Esophagus (tissue), 2 donors: ENCODE measurements around the gene LAMA3. TPM values are rescaled to one million over a fixed set of nuclear protein-coding genes. Genes with fewer than 3 reads are reported as not detected.
"Not testable (repeated sequence)": the region's sequence is repeated elsewhere in the genome, so short reads cannot be mapped to it uniquely, and the experiment has no call there.

Source experiments
- H3K27ac ChIP-seq, 2 donors: one replicate each; pipeline ENCODE4 v1.5.1; 2013; ENCODE audit warnings: low read depth in 2 of 2, mild to moderate bottlenecking in 2 of 2, inconsistent platforms in 1 of 2, low read length in 1 of 2, moderate library complexity in 1 of 2
- H3K27me3 ChIP-seq, 2 donors: one replicate each; pipeline ENCODE4 v1.6.1; 2013; ENCODE audit warnings: low read length in 2 of 2, control low read depth in 1 of 2, mild to moderate bottlenecking in 1 of 2; ENCODE audit not compliant: insufficient read depth in 2 of 2, control insufficient read depth in 1 of 2
- H3K36me3 ChIP-seq, 2 donors: one replicate each; pipeline ENCODE4 v1.6.1; 2013; ENCODE audit warnings: low read length in 1 of 2; ENCODE audit not compliant: control insufficient read depth in 2 of 2, insufficient read depth in 2 of 2
- H3K4me1 ChIP-seq, 2 donors: one replicate each; pipeline ENCODE4 v1.6.1; 2013; ENCODE audit warnings: low read length in 1 of 2; ENCODE audit not compliant: control insufficient read depth in 2 of 2, insufficient read depth in 2 of 2
- H3K4me3 ChIP-seq, 2 donors: one replicate each; pipeline ENCODE4 v1.5.1; 2013; ENCODE audit warnings: low read length in 2 of 2, mild to moderate bottlenecking in 2 of 2, low read depth in 1 of 2, moderate library complexity in 1 of 2
- H3K9me3 ChIP-seq, 2 donors: one replicate each; pipeline ENCODE4 v1.6.1; 2013; ENCODE audit warnings: mild to moderate bottlenecking in 2 of 2, low read depth in 1 of 2, low read length in 1 of 2, moderate library complexity in 1 of 2; ENCODE audit not compliant: control insufficient read depth in 2 of 2, insufficient read depth in 1 of 2
- WGBS, 2 donors: extraction: QIAGEN DNeasy Blood & Tissue Kit; methylation state at CpG; one replicate each; pipeline ENCODE4 v1.1.7; 2013; 5-methylcytosine and 5-hydroxymethylcytosine counted together
- polyA plus RNA-seq, 2 donors: library from polyadenylated mRNA; stranded (reverse); fragments of 200-250 nt; gene quantifications; one replicate each; pipeline ENCODE4 v1.2.3, GENCODE V29; 2013
- donor health status: healthy with polysubstance abuse.
- donor health status: Bipolar disorder and iron deficiency.

LAMA3 gene
- polyA plus RNA-seq, 2 donors = 8.0 to 11.5 TPM

DNA sequence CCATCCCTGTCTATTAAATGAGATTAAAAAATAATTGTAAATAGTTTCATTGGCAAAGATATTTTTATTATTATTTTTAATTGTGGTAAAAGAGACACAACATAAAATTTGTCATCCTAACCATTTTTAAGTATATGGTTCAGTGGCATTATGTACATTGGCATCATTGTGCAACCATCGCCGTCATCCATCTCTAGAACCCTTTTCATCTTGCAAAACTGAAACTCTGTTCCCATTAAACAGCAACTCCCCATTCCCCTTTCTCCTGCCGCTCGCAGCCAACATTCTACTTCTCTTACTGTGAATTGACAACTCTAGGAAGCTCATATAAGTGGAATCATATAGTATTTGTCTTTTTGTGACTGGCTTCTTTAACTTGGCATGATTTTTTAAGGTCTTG lies 25.3 kb downstream of the LAMA3 start:
- Histone ChIP-seq H3K27me3 (no peaks in the 10 kb centered on the region), H3K4me3 (no peak overlapping the region), H3K4me1 (no peaks in the 10 kb centered on the region), H3K36me3 (no peaks in the 10 kb centered on the region), H3K9me3 (no peaks in the 10 kb centered on the region), H3K27ac (no peak overlapping the region)
- 91 to 93% methylated on average over 4 of the region's 4 CpGs for WGBS, 2 donors

DNA sequence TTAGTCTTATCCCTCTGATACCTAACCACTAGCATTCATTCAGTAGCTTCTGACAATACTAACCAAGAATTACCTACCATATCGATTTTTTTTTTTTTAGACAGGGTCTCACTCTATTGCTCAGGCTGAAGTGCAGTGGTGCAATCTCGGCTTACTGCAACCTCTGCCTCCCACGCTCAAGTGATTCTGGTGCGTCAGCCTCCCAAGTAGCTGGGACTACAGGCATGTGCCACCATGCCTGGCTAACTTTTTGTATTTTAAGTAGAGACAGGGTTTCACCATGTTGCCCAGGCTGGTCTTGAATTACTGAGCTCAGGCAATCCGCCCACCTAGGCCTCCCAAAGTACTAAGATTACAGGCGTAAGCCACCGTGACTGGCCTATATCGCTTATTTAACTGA lies 26.8 kb downstream of the LAMA3 start:
- H3K4me3 ChIP-seq, H3K27me3 ChIP-seq, H3K36me3 ChIP-seq, H3K4me1 ChIP-seq, H3K9me3 ChIP-seq: not testable (repeated sequence)
- 56 to 65% methylated on average over 8 of the region's 8 CpGs for WGBS, 2 donors
- H3K27ac ChIP-seq = peak overlapping the region in 1 of 2 donors; percentile 22

DNA sequence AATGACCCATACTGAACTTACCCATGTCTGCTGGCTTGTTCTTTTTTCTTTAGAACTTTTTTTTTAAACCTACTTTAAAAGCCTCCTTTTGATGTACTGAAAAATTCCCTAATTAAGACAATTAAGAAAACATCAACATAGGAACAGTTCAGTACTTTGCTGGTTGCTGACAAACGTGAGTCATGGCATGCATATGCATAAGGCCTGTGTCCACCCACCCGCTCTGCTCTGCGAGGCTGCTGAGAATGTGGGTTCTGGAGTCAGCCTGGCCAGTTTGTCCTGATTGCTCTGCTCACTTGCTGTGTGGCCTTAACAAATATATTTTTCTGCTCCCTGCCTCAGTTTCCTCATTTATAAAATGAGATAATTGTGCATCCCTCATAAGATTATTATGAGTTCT lies 27.3 kb downstream of the LAMA3 start:
- Histone ChIP-seq H3K36me3 (no peaks in the 10 kb centered on the region), H3K27me3 (no peaks in the 10 kb centered on the region), H3K9me3 (no peaks in the 10 kb centered on the region), H3K4me3 (no peak overlapping the region), H3K27ac (peak overlapping the region in 1 of 2 donors; percentile 22), H3K4me1 (no peaks in the 10 kb centered on the region)
- 37 to 58% methylated on average over 3 of the region's 3 CpGs for WGBS, 2 donors

DNA sequence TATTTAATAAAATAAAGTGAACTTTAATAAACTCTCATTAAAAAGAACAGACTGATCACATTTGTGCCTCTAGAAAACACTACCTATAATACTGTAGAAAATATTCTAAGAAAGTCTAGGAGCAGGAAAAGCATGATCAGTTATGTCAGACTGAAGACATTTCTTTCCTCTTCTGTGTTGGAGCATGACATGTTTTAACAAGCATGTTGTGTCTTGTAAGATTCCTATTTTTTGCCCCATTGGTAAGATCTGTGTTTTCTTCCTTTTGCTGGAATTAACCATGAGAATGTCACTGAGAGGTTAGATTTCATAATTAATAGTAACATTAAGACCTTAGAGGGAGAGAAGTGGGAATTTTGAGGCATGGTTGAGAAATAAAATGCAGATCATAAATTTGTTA lies 27.7 kb downstream of the LAMA3 start:
- no peak overlapping the region for H3K27ac ChIP-seq
- H3K9me3 ChIP-seq = no peaks in the 10 kb centered on the region
- no peaks in the 10 kb centered on the region for H3K36me3 ChIP-seq
- H3K4me1 ChIP-seq = no peaks in the 10 kb centered on the region
- H3K4me3 ChIP-seq = no peak overlapping the region
- no peaks in the 10 kb centered on the region for H3K27me3 ChIP-seq

DNA sequence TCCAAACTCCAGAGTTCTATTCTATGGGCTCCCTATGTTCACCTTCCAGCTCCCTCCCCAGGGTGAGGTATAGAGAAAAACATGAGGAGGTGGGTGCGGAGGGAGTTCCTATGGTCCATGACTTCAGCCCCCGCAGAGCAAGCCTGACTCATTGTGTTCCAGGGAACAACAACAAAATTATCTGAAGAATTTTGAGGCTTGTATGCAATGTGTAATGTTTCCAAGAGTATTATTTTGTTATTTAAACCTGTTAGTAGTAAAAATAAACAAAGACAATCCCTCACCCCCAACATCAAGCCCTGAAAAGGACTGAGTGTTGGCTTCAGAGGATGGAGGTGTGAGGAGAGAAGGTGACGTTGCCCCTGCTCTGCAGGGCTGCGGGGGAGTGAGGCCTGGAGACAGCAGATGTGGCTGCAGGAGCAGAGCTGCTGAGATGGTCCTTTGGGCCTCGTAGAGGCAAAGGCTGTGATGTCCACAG lies 29.0 kb downstream of the LAMA3 start:
- no peaks in the 10 kb centered on the region for H3K9me3 ChIP-seq

DNA sequence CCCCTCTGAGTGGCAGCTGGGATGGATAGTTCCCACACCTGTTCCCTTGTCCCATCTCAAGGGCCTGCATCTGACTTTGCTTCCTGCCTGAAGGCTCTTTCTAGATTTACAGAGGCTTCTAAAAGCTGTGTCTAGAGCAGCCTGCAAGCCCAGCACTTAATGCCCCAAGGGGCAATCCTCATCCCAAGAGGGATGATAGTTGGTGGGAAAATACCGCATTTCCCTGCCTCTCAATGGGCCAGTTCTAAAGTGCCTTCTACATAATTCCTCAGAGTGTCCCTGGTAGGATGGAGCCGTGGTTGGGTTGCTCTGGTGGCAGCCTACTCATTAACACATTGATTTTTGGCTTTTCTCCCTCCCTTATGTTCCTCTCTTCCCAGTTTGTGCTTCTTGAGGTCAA lies 29.5 kb downstream of the LAMA3 start:
- no peaks in the 10 kb centered on the region for H3K4me1 ChIP-seq
- no peak overlapping the region for H3K4me3 ChIP-seq
- 81 to 89% methylated on average over 2 of the region's 2 CpGs for WGBS, 2 donors
- no peaks in the 10 kb centered on the region for H3K36me3 ChIP-seq
- H3K27me3 ChIP-seq = no peaks in the 10 kb centered on the region
- no peak overlapping the region for H3K27ac ChIP-seq
- no peaks in the 10 kb centered on the region for H3K9me3 ChIP-seq

More for the DNA sequence above, 29.0 kb downstream of the LAMA3 start:
- Histone ChIP-seq H3K27me3 (no peaks in the 10 kb centered on the region), H3K4me3 (no peak overlapping the region), H3K4me1 (no peaks in the 10 kb centered on the region), H3K27ac (no peak overlapping the region), H3K36me3 (no peaks in the 10 kb centered on the region)
- WGBS, 2 donors = 84 to 89% methylated on average over 5 of the region's 5 CpGs

DNA sequence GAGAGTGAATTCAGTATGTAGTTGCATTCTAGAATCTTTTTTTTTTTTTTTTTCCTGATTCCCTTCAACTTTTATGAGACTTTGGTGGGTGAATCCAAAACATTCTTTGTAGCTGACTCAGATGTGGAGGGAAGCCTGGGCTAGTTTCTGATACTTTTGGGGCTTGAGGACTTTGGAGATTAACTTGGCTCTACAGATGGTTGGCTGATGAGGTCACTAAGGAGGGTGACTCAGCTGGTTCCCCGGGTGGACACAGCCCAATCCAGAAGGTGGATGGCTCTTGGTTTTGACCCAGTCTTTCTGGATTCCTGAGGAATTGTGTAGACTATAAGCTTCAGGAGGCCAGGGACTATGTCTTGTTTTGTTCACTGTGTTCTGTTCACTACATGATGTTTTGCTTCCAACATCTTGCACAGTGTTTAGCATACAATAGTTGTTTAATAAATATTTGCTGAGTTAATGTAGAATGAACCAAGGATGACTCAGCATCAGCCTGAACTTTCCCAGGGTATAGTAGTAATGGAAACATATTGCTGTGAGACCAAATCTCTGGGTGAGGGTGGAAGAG lies 30.5 kb downstream of the LAMA3 start:
- Histone ChIP-seq H3K4me1 (no peaks in the 10 kb centered on the region), H3K9me3 (no peaks in the 10 kb centered on the region), H3K27ac (no peak overlapping the region), H3K4me3 (no peak overlapping the region), H3K27me3 (no peaks in the 10 kb centered on the region), H3K36me3 (no peaks in the 10 kb centered on the region)
- 19 to 29% methylated on average over 1 of the region's 1 CpG for WGBS, 2 donors

DNA sequence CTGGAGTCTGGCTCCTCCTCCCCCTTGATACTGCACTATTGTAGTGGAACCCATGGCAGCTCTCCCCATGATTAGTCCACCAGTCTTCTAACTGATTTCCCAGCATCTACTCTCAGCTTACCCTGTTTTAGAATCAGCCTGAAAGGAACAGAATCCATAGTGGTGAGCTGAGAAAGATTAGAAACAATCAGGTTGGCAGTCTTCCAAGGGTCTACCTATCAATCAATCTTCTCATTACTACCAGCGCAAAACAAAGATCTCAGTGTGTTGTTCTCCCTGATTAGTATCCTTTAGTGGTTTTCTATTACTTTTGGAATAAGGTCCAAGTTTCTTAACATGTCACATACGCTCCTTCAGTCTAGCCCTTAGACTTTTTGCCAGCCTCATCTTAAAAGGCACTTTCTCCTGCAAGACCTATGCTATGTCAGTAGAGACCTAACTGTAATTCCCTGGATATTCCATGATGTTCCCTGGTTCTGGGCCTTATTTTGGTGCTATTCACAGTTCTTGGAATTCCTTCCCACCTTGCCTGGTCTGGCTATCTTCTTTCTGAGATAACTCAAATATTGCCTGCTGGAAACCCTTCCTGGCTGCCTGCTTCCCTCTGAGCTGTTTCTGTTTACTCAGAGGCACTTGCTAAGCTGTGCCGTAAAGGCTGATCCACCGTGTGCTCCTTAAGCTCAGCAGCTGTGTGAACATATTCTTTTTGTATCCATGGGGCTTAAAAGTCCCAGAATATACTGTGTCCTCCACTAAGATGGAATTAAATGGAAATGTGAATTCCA lies 32.6 kb downstream of the LAMA3 start:
- Histone ChIP-seq H3K4me1 (peaks cover 0 to 2% of the 10 kb centered on the region in 2 donors), H3K4me3 (no peak overlapping the region), H3K36me3 (no peaks in the 10 kb centered on the region), H3K27ac (no peak overlapping the region), H3K9me3 (no peaks in the 10 kb centered on the region), H3K27me3 (no peaks in the 10 kb centered on the region)
- WGBS, 2 donors = 41 to 44% methylated on average over 4 of the region's 4 CpGs

DNA sequence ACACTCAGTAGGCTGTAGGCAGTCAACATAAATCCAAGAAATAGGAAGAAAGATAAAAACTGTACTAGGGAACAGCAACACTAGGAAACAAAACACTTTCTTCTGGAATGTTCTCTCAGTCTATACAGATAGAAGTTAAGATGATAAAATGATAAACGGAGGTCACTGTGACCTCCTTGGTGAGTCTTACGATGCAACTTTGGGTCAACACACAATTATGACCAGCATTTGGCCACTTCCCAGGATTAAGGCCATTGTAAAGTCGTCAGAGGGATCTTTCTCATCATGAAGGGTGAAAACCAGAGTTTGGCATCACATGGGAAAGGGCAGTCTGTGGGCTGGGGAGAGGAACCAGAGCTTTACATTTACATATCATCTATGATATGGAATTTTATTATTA lies 33.4 kb downstream of the LAMA3 start:
- no peak overlapping the region for H3K27ac ChIP-seq
- no peaks in the 10 kb centered on the region for H3K27me3 ChIP-seq
- H3K4me1 ChIP-seq = peaks cover 0 to 2% of the 10 kb centered on the region in 2 donors
- no peak overlapping the region for H3K4me3 ChIP-seq
- no peaks in the 10 kb centered on the region for H3K9me3 ChIP-seq
- 72 to 74% methylated on average over 3 of the region's 3 CpGs for WGBS, 2 donors
- no peaks in the 10 kb centered on the region for H3K36me3 ChIP-seq

DNA sequence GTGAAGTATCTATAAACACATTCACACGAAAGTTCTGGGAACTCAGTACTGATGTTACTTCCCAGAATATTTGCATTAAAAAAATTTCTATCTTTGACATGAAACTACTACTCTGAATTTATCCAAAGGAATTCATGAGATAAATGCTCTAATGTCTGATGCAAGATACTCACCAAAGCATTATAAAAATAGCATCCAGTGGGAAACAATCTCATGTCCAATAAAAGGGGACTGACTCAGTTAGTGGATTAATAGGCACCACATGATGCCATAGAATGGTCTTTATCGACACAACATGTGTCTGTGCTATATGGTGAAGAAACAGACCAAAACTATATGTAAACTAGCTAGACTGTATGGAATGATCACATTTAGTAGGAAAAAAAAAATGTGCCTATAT lies 33.9 kb downstream of the LAMA3 start:
- Histone ChIP-seq H3K27me3 (no peaks in the 10 kb centered on the region), H3K27ac (no peak overlapping the region), H3K9me3 (no peaks in the 10 kb centered on the region), H3K4me3 (no peak overlapping the region), H3K36me3 (no peaks in the 10 kb centered on the region), H3K4me1 (peaks cover 0 to 2% of the 10 kb centered on the region in 2 donors)
- WGBS, 2 donors = 79 to 88% methylated on average over 2 of the region's 2 CpGs
